GM12873 (cell line): ENCODE results near the gene RXRB.

Source experiments
- TF ChIP-seq, protein P1 (sequence below): IDR thresholded peaks from 2 replicates; pipeline ENCODE4 v1.5.1; 2012; ENCODE audit warnings: low read depth, mild to moderate bottlenecking, moderate library complexity, low read length, control low read depth; ENCODE audit not compliant: insufficient read depth; ENCODE audit errors: missing control alignments

RXRB gene

DNA sequence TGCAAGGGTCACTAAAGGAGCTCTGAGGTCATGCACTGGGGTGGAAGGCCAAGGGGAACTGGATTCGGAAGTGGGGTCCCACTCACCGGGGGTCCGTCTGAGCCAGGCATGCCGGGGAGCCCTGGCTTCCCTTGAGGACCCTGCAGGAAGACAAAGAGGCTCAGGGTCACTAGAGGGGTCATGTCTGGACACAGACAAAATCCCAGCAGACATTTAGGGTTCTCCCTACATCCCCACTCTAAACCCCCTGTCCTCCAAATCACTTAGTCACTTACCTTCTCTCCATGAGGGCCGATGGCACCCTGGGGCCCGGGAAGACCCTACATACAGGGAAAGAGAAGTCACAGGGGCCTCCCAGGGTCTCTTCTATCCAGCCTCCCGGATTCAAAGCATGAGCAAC lies 23.6 kb downstream of the RXRB start:
- TF ChIP-seq, protein P1, sequence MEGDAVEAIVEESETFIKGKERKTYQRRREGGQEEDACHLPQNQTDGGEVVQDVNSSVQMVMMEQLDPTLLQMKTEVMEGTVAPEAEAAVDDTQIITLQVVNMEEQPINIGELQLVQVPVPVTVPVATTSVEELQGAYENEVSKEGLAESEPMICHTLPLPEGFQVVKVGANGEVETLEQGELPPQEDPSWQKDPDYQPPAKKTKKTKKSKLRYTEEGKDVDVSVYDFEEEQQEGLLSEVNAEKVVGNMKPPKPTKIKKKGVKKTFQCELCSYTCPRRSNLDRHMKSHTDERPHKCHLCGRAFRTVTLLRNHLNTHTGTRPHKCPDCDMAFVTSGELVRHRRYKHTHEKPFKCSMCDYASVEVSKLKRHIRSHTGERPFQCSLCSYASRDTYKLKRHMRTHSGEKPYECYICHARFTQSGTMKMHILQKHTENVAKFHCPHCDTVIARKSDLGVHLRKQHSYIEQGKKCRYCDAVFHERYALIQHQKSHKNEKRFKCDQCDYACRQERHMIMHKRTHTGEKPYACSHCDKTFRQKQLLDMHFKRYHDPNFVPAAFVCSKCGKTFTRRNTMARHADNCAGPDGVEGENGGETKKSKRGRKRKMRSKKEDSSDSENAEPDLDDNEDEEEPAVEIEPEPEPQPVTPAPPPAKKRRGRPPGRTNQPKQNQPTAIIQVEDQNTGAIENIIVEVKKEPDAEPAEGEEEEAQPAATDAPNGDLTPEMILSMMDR, result no peak

DNA sequence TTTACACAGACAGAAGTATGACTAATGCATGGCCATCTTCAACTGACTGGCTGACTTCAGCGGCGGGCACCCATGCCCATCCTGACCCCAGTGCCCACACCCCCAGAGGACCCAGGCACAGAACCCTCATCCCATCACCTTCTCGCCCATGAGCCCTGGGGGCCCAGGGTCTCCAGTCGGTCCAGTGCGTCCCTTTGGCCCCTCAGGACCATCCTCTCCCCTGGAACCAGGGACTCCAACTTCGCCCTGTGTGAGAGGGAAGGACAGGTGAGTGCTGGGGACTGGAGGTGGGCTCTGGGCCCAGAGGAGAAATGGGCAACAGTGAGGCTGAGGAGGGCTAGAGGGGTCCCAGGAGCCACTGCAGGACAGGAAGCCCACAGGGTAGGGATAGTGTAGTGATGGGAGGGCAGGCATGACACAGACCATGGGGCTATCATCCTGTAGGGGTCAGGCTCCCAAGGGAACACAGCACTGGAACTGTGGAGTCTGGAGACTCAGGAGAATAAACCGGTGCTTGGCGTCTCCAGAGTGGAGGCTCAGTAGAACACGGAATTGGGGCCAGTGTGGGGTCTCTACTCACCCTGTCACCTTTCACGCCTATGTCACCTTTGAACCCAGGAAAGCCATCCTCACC lies 24.9 kb downstream of the RXRB start:
- TF ChIP-seq, protein P1, result no peak

DNA sequence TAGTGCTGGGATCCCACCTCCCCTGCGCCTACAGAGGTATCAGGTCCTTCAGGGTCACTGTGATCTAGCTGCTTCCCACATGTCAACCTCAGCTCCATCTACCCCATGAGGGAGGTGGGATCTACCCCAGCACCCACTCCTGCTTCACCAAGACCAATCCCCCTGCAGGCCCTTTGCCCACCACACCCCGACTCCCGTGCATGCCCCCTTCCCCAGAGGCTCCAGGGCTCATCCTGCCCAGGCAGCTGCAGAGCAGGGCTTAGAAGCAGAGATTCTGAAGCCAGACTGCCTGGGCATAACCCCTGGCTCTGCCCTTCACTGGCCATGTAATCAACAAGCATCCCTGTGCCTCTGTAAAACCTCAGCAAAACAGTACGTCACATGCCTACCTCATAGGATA lies 25.7 kb downstream of the RXRB start:
- TF ChIP-seq, protein P1, result no peak

DNA sequence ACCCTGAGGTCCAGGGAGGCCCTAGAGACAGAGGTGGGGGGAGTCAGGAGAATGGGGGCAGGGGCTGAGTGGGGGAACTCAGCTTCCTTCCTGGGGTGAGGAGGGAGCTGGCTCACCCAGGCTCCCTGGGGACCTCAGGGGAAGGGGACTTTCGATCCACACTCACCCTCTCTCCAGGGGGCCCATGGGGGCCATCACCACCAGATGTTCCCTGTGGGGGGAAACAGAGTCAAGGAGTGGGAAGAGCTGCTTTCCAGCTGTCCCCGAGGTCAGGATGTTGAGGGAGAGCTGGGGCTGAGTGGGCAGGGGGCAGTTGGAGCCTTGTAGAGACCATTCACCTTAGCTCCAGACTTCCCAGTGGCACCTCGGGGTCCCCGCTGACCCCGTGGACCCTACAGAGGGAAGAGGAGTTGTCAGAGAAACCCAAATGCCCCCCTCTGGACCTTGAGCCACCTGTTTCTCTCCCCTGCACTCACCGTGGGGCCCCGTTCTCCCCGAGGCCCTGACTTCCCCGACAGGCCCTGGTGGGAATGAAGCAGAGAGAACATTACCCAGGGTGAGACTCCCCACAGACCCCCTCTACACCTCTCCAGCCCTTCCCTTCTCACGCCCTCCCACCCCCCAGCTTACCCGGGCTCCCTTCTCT lies 26.8 kb downstream of the RXRB start:
- TF ChIP-seq, protein P1, result no peak

DNA sequence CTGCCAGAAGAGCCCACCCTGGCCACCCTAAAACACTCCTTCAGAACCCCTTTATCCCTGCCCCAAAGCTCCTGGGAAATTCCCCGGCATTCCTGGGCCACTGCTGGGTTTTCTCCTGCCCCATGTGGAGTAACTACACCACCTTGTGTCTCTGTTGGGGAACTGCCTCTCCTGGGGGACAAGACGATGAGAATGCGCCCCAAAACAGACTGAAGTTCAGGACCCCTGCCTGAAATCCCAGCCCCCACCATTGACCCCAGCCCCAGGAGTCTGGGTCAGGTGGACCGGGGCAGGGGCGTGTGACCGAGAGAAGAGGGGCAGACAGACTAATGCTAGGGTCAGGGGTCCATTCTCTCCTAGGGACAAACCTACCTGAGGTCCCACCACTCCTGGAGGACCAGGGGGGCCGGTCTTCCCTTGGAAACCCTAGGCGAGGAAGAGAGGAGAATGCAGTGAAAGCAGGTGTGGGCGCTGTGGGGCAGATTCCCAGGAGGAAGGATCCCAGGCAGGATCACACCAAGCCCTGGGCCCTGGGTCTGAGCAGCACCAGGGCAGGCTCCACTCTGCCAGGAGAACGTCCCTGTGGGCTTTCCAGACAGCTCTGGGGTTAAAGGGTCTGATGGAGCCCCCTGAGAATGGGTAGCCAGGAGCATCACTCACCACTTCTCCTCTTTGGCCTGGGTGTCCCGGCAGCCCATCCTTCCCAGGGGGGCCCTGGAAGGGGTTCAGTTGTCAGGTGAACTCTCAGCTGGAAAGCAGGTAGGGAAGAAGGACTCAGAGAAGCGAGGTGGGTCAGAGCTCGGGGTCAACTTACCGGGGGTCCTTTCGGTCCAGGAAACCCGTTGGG lies 27.6 kb downstream of the RXRB start:
- TF ChIP-seq, protein P1, result peak; percentile 83

DNA sequence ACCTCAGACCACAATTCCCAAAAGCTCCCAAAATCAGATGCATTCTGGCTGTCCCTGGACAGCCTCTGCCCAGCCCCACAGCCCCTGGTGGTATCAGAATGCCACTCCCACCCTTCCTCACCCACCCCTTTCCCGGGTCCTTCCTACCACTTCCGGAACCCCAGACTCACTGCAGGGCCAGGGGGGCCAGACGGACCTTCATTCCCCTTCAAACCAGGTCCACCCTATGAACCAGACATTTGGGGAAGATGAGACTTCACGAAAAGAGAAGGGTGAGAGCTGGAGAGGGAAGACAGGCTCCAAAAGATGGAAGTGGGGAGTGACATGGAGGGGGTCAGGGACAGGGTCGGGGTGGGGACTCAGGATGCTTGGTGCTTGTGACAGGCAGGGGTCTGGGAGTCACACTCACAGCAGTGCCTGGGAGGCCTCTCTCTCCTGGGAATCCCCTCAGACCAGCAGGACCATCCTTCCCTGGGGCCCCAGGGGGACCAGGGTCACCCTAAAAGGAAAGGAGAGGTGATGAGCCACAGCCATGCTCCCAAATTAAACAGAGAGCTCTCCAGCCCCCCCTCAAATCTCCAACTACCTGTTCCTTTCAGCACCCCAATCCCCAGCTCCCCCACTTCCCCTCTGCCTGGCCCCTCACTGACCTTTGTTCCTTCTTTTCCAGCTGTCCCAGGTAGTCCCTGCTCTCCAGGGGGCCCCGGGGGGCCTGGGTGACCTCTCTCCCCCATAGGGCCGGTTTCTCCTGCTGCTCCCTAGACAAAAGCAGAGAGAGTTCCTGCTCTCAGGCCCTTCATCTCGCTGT lies 28.4 kb downstream of the RXRB start:
- TF ChIP-seq, protein P1, result no peak
